HepG2 (cell line): Measurements from ENCODE around the gene LITAF. TPM values are rescaled to one million over a fixed set of nuclear protein-coding genes. Genes with fewer than 3 reads are reported as not detected.

Source experiments
- HOXA7 ChIP-seq: sonication (generic); formaldehyde crosslinking; IDR thresholded peaks from 2 replicates; pipeline ENCODE4 v1.8.1; 2022; ENCODE audit warnings: mild to moderate bottlenecking, missing genetic modification reagents, moderate library complexity
- MZF1 ChIP-seq: sonication (generic); formaldehyde crosslinking; IDR thresholded peaks from 2 replicates; pipeline ENCODE4 v1.8.1; 2023; ENCODE audit warnings: mild to moderate bottlenecking, missing genetic modification reagents, borderline replicate concordance
- NFE2 ChIP-seq: sonication (generic); formaldehyde crosslinking; IDR thresholded peaks from 2 replicates; pipeline ENCODE4 v1.4.0; 2020; ENCODE audit warnings: missing genetic modification reagents
- NFYC ChIP-seq: IDR thresholded peaks from 2 replicates; pipeline ENCODE4 v1.6.1; 2016; ENCODE audit warnings: missing genetic modification reagents, missing compliant biosample characterization
- PHF20 ChIP-seq: sonication (generic); formaldehyde crosslinking; IDR thresholded peaks from 2 replicates; pipeline ENCODE4 v1.5.0; 2020; ENCODE audit warnings: mild to moderate bottlenecking, missing genetic modification reagents
- REPIN1 ChIP-seq: sonication (generic); formaldehyde crosslinking; IDR thresholded peaks from 2 replicates; pipeline ENCODE4 v1.8.0; 2022; ENCODE audit warnings: missing genetic modification reagents, low read depth, mild to moderate bottlenecking, borderline replicate concordance
- RERE ChIP-seq: IDR thresholded peaks from 2 replicates; pipeline ENCODE4 v1.6.1; 2016; ENCODE audit warnings: low read depth, missing genetic modification reagents, missing compliant biosample characterization
- SP5 ChIP-seq: IDR thresholded peaks from 2 replicates; pipeline ENCODE4 v1.6.1; 2016; ENCODE audit warnings: low read depth, borderline replicate concordance
- TERF1 ChIP-seq: sonication (generic); formaldehyde crosslinking; IDR thresholded peaks from 2 replicates; pipeline ENCODE4 v1.8.0; 2022; ENCODE audit warnings: mild to moderate bottlenecking, missing genetic modification reagents, moderate library complexity
- TGIF2 ChIP-seq: IDR thresholded peaks from 2 replicates; pipeline ENCODE4 v1.6.1; 2016; ENCODE audit warnings: control low read depth, missing compliant biosample characterization
- TIGD3 ChIP-seq: sonication (generic); formaldehyde crosslinking; IDR thresholded peaks from 2 replicates; pipeline ENCODE4 v1.5.1; 2020; ENCODE audit warnings: mild to moderate bottlenecking, missing genetic modification reagents, borderline replicate concordance
- ZFP36L2 ChIP-seq: sonication (generic); formaldehyde crosslinking; IDR thresholded peaks from 2 replicates; pipeline ENCODE4 v1.4.0; 2020; ENCODE audit warnings: missing genetic modification reagents
- ZNF362 ChIP-seq: sonication (generic); formaldehyde crosslinking; IDR thresholded peaks from 2 replicates; pipeline ENCODE4 v1.4.0; 2020; ENCODE audit warnings: missing genetic modification reagents, mild to moderate bottlenecking, borderline replicate concordance
- ZNF674 ChIP-seq: sonication (generic); formaldehyde crosslinking; IDR thresholded peaks from 2 replicates; pipeline ENCODE4 v1.5.0; 2020; ENCODE audit warnings: low read depth, mild to moderate bottlenecking, missing genetic modification reagents
- ZNF879 ChIP-seq: sonication (generic); formaldehyde crosslinking; IDR thresholded peaks from 2 replicates; pipeline ENCODE4 v1.8.1; 2023; ENCODE audit warnings: missing genetic modification reagents
- polyA plus RNA-seq, 8 experiments: library from polyadenylated mRNA; depleted of rRNA in 3 of 8; stranded (reverse) in 7 of 8; unstranded in 1 of 8; fragments of >200 nt; fragmentation: Illumina TruSeq in 4 of 8; extraction: Trizol in 4 of 8; gene quantifications; 2 replicates each; pipeline versions ENCODE4 v1.2.1 to v1.2.3, GENCODE V29; 2011 to 2016; ENCODE audit warnings: low read depth in 4 of 8, missing spikeins in 1 of 8, mixed read lengths in 1 of 8; ENCODE audit not compliant: insufficient read depth in 1 of 8
- total RNA-seq, 5 experiments: library from RNA; depleted of rRNA; stranded (reverse); fragments of >200 nt; fragmentation: Illumina TruSeq; extraction: Trizol; gene quantifications; 2 replicates each; pipeline ENCODE4 v1.2.3, GENCODE V29; 2016; ENCODE audit warnings: low read depth in 1 of 5
- TF ChIP-seq, protein P1 (sequence below): sonication (generic); formaldehyde crosslinking; IDR thresholded peaks from 2 replicates; pipeline ENCODE4 v1.5.0; 2020; ENCODE audit warnings: mild to moderate bottlenecking, missing genetic modification reagents

Gene LITAF
- total and polyA plus RNA-seq, 2 of the 13 experiments (the other 11 are each of a cell fraction or from before 2014, with no cell fraction given) = 80.1 to 141 TPM

- TF ChIP-seq RERE (CRISPR knock-in tag) (peak; percentile 85), NFE2 (CRISPR knock-in tag) (peak; percentile 61; the same call in 1 of the 2 replicates), HOXA7 (CRISPR knock-in tag) (no peak), PHF20 (peak; percentile 4; the same call in 1 of the 2 replicates), MZF1 (CRISPR knock-in tag) (0 out of 2 replicates have a peak, but pooled peaks have one; percentile 32), TGIF2 (CRISPR knock-in tag) (peak; percentile 96), REPIN1 (peak; percentile 97), TERF1 (CRISPR knock-in tag) (no peak), SP5 (CRISPR knock-in tag) (peak; percentile 82), ZNF879 (CRISPR knock-in tag) (peak; percentile 97; the same call in 1 of the 2 replicates), NFYC (CRISPR knock-in tag) (peak; percentile 57), TIGD3 (CRISPR knock-in tag) (0 out of 2 replicates have a peak, but pooled peaks have one; percentile 48), ZNF362 (peak; percentile 69), ZNF674 (no peak), ZFP36L2 (CRISPR knock-in tag) (peak; percentile 49; the same call in 1 of the 2 replicates)
- TF ChIP-seq, protein P1, sequence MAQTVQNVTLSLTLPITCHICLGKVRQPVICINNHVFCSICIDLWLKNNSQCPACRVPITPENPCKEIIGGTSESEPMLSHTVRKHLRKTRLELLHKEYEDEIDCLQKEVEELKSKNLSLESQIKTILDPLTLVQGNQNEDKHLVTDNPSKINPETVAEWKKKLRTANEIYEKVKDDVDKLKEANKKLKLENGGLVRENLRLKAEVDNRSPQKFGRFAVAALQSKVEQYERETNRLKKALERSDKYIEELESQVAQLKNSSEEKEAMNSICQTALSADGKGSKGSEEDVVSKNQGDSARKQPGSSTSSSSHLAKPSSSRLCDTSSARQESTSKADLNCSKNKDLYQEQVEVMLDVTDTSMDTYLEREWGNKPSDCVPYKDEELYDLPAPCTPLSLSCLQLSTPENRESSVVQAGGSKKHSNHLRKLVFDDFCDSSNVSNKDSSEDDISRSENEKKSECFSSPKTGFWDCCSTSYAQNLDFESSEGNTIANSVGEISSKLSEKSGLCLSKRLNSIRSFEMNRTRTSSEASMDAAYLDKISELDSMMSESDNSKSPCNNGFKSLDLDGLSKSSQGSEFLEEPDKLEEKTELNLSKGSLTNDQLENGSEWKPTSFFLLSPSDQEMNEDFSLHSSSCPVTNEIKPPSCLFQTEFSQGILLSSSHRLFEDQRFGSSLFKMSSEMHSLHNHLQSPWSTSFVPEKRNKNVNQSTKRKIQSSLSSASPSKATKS = peak; percentile 98
These were observed 25.3 kb upstream of the LITAF start (continued) for GRCh38 chr16:11611871-11612664.
